Keratinocyte (primary cell): ENCODE data around the gene CNTNAP2.
"Not testable (repeated sequence)": the region's sequence is repeated elsewhere in the genome, so short reads cannot be mapped to it uniquely, and the experiment has no call there.

Experiments
- CTCF ChIP-seq, 3 experiments: IDR thresholded peaks in 1 of 3; conservative IDR thresholded peaks in 1 of 3; optimal IDR thresholded peaks in 1 of 3; 2 replicates in 2 of 3; 3 replicates in 1 of 3; pipeline versions ENCODE3 to v1.5.1; 2011; ENCODE audit warnings: low read length in 3 of 3, mild to moderate bottlenecking in 3 of 3, moderate library complexity in 2 of 3, control low read depth in 1 of 3, inconsistent platforms in 1 of 3; ENCODE audit not compliant: insufficient read depth in 2 of 3; ENCODE audit errors: extremely low read depth in 1 of 3
- EZH2 ChIP-seq: IDR thresholded peaks from one replicate; pipeline ENCODE4 v1.6.1; 2012; ENCODE audit warnings: inconsistent platforms, mild to moderate bottlenecking, low read length, moderate library complexity

- not testable (repeated sequence) for TF ChIP-seq CTCF (optimal IDR thresholded peaks at IDR 0.05 in 1 of 3, IDR thresholded peaks at IDR 0.05 in 1 of 3, conservative IDR thresholded peaks at IDR 0.05 in 1 of 3; ENCODE audit: extremely low read depth in 1 of 3, insufficient read depth in 2 of 3, low read length in 3 of 3); EZH2
These were observed 997.9 kb downstream of the CNTNAP2 start for GRCh38 chr7:147114525-147114924.
